ENCODE results near the gene USH2A. TPM values are rescaled to one million over a fixed set of nuclear protein-coding genes. Genes with fewer than 3 reads are reported as not detected.

The USH2A gene
- polyA plus RNA-seq, 1 of the 3 experiments (the other 2 are of a cell fraction), result under 0.01 TPM

- 81% methylated on average over 5 of the region's 5 CpGs for WGBS (ENCODE audit: low lambda C conversion rate)
- H3K9me3 ChIP-seq, result no peaks in the 10 kb centered on the region
Measured at GRCh38 chr1:216437603-216438002, 14.4 kb upstream of the USH2A start.

More at GRCh38 chr1:216437603-216438002, 14.4 kb upstream of the USH2A start:
- H3K4me2 ChIP-seq, result no peak overlapping the region
- no peaks in the 10 kb centered on the region for H3K79me2 ChIP-seq (ENCODE audit: insufficient read depth)
- ChIA-PET POLR2A (no interaction called here), CTCF (no interaction called here)
- H3K27ac ChIP-seq (ENCODE audit: low read depth in 2 of 2, low read length in 1 of 2), result no peak overlapping the region
- no peaks in the 10 kb centered on the region for H3K36me3 ChIP-seq (replicated peaks in 1 of 2; ENCODE audit: control insufficient read depth in 1 of 2, insufficient read depth in 2 of 2, low read length in 1 of 2)
- no peak for TF ChIP-seq RCOR1 (IDR thresholded peaks at IDR 0.05; ENCODE audit: low read length)
- no peak for TF ChIP-seq TEAD4 (IDR thresholded peaks at IDR 0.05; ENCODE audit: borderline replicate concordance, insufficient read depth)
- no peak for TF ChIP-seq GABPA (IDR thresholded peaks at IDR 0.05; ENCODE audit: low read depth)
- TF ChIP-seq NFIC (IDR thresholded peaks at IDR 0.05; ENCODE audit: borderline replicate concordance), result no peak
- TF ChIP-seq FOXJ3 (CRISPR knock-in tag; IDR thresholded peaks at IDR 0.05), result no peak
- no peak for TF ChIP-seq MAX (IDR thresholded peaks at IDR 0.05; ENCODE audit: low read depth)
- no peak for TF ChIP-seq PBX3 (IDR thresholded peaks at IDR 0.05)
- no peak for TF ChIP-seq USF2 (IDR thresholded peaks at IDR 0.05; ENCODE audit: borderline replicate concordance, low read depth, low read length)
- TF ChIP-seq REST (IDR thresholded peaks at IDR 0.05; ENCODE audit: low read depth, low read length), result no peak
- TF ChIP-seq SIN3A (IDR thresholded peaks at IDR 0.05; ENCODE audit: borderline replicate concordance, low read depth, low read length), result no peak
- no peak for TF ChIP-seq MXI1 (IDR thresholded peaks at IDR 0.05; ENCODE audit: low read depth, low read length)
- no peak for TF ChIP-seq RAD21 (IDR thresholded peaks at IDR 0.05; ENCODE audit: low read length)
- no peak for TF ChIP-seq FOXM1 (IDR thresholded peaks at IDR 0.05; ENCODE audit: low read depth)
- TF ChIP-seq CHD2 (IDR thresholded peaks at IDR 0.05; ENCODE audit: low read length, partially characterized antibody), result no peak
- TF ChIP-seq RXRA (IDR thresholded peaks at IDR 0.05; ENCODE audit: borderline replicate concordance, low read depth), result no peak
- TF ChIP-seq FOSL2 (IDR thresholded peaks at IDR 0.05; ENCODE audit: borderline replicate concordance, low read depth), result no peak
- TF ChIP-seq MEF2A (IDR thresholded peaks at IDR 0.05; ENCODE audit: borderline replicate concordance, low read depth), result no peak
- TF ChIP-seq CTCF (IDR thresholded peaks at IDR 0.05), result no peak
- no peak for TF ChIP-seq EP300 (IDR thresholded peaks at IDR 0.05; ENCODE audit: borderline replicate concordance in 1 of 2, low read depth in 1 of 2, low read length in 1 of 2)
- TF ChIP-seq IRF3 (IDR thresholded peaks at IDR 0.05; ENCODE audit: low read depth, low read length), result no peak
- no peak overlapping the region for H3K4me3 ChIP-seq (ENCODE audit: low read depth in 2 of 2, low read length in 1 of 2)
- H2AFZ ChIP-seq (ENCODE audit: low read depth), result no peak overlapping the region
- no peak for DNase-seq
- no peak overlapping the region for H3K9ac ChIP-seq
- H3K9me2 ChIP-seq, result no peaks in the 10 kb centered on the region
- H4K20me1 ChIP-seq (ENCODE audit: insufficient read depth), result no peaks in the 10 kb centered on the region
- H3K4me1 ChIP-seq (ENCODE audit: control insufficient read depth in 1 of 2, insufficient read depth in 2 of 2, low read depth in 1 of 2, low read length in 1 of 2), result no peaks in the 10 kb centered on the region
- H3K27me3 ChIP-seq (ENCODE audit: insufficient read depth), result no peaks in the 10 kb centered on the region
- peaks cover 4% of the 10 kb centered on the region for H3F3A ChIP-seq (replicated peaks; ENCODE audit: insufficient read depth)
